Stimulated activated CD8-positive, alpha-beta memory T cell treated with anti-CD3 and anti-CD28 coated beads, Interleukin-2, amount 100 ng/mL, for 1 hour (primary cell): ENCODE results near the gene SRPK3.

Experiments used
- DNase-seq, 2 donors: peaks; one replicate each; pipeline ENCODE4 v3.0.0-alpha.2; 2020; ENCODE audit warnings: low read depth in 2 of 2

SRPK3 gene

DNA sequence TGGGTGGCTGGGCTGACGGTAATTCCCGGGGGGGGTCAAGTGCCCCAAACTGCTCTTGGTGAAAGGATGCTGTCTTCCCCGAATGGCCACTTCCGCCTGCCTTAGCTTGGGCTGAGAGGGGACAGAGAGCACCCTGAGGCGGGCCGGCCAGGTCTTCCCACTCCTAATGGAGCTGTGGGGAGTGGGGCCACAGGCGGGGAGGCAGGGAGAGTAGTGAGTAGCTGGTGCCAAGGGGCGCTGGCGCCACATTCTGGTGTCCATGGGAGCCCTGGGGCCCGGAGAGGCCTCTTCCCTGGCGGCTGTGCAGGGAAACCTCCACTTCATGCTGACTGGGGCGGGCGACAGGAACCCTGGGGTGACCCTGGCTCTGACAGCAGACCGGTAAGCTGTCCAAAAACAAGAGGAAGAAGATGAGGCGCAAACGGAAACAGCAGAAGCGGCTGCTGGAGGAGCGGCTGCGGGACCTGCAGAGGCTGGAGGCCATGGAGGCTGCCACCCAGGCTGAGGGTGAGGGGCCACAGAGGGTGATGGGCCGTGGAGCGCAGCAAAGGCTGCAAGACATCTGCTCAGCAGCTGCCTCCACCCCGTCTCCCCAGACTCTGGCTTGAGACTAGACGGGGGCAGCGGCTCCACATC is 2.7 kb downstream of the SRPK3 start:
- no peak for DNase-seq

DNA sequence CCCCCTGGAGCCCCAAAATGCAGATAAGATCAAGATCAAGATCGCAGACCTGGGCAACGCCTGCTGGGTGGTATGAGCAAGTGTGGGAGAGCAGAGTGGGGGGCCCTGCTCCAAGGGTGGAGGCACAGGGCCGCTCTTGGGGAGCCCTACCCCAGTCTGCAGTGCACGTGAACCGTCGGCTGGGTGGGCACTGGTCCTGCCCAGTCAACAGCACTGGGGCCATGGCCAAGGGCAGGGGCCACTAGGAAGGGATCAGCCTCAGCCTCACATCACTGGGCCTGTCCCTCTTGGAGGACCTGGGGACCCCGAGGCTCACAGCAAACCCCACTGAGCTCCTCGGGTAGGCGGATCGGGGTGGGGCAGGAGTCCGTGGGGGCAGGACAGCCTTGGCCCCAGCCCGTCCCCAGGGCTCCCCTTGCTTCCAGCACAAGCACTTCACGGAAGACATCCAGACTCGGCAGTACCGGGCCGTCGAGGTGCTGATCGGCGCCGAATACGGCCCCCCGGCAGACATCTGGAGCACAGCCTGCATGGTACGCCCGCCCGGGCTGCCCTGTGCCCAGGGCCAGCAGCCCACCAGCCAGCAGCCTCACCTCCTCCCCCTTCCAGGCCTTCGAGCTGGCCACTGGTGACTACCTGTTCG is 3.6 kb downstream of the SRPK3 start:
- no peak for DNase-seq

DNA sequence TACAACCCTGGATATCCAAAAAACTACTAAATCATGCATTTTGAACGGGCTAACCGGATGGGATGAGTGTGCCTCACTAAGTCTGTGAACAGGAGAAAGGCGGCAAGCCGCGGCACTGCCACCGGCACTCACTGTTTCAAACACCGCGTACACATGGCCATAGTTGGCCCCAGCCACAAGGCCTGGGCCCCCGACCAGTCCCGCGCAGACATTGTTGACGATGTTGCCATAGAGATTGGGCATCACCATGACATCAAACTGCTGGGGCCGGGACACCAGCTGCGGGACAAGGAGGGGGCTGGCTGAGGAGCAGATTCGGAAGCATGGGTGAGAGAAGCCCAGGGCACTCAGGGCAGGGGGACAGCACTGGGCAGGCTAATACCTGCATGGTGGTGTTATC is 5.8 kb downstream of the SRPK3 start:
- no peak for DNase-seq

DNA sequence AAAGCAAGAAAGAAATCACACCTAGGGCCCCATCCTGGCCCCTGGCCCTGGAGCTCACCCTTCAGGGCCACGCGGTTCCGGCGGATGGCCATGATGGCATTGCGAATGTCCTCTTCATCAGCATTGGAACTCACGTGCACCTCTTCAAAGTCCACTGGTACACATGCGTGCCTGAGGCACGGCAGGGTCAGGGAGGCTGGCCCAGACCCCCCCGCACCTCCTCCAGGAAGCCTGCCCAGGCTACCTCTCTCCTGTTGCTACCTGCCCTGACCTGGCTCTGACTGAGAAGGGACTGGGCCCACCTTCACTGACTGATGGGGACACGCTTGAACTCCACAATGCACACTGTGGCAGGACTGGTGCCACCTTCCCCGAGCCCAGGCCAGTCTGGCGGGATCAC is 8.8 kb downstream of the SRPK3 start:
- DNase-seq, result no peak

DNA sequence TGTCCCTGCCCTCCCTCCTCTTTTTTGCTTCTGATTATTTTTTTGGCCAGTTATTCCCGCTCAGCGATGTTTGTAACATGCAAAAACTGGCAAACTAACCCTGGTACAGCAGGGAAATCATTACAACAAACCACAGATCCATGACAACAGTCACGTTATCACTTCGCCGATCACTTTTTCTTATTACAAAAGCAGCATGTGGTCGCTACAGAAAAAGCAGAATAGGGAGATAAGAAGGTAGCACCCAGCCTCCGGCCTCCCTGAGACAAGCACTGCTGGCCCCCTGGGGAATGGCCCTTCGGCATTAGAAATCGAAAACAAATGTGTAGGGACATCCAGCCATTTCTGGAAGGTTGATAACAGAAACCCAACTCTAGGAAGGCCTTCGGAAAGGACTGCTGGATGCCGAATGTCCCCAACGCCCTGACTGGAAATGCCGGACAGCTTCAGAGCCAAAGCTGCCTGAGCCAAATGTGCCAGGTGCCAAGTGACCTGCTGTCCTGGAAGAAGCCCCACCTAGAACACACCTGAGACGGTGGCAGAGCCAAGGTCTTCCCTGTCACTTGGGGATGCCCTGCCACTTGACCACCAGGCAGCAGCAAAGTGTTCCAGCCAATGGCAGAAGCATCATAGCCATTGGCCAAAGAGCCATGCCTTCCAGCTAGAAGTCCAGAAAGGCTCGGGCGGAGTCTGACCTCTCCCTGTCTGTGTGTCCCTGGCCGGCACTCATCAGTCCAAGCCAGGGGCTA is 10.4 kb downstream of the SRPK3 start:
- no peak for DNase-seq

DNA sequence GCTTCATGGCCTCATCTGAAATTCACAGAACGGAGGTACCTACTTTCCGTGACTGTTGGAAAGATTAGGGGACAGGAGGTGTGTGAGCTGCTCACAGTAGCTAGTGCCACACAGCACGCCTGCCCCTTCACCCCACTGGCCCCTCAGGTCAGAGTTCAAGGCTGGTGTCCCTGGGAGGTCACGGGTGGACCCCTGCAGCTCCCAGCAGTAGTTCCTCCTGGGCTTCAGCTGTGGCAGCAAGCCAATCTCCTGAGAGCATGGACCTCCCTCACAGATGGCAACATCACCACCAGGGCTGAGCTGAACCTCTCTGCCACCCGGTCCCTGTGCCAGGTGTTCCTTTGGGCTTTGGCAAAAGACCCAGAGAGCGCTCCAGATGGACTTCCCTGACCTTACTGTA is 11.5 kb downstream of the SRPK3 start:
- DNase-seq, result no peak

DNA sequence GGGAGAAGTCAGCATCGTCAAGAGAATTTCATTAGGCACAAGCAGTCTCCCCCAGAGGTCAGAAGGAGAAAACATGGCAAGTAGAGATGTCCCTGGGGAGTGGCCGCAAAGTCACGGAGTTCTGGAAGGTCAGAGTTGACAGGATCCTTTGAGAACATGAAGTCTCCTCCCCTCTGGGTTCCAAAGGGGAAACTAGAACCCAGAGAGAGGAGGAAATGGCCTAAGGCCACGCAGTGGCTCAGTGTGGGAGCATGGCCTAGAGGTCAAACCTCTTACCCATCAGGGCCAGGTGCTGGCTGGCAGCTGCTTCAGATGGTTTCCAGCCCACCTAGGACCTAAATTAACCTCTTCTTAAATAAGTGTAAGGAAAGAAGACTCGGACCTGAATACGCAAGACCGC is 12.4 kb downstream of the SRPK3 start:
- no peak for DNase-seq

DNA sequence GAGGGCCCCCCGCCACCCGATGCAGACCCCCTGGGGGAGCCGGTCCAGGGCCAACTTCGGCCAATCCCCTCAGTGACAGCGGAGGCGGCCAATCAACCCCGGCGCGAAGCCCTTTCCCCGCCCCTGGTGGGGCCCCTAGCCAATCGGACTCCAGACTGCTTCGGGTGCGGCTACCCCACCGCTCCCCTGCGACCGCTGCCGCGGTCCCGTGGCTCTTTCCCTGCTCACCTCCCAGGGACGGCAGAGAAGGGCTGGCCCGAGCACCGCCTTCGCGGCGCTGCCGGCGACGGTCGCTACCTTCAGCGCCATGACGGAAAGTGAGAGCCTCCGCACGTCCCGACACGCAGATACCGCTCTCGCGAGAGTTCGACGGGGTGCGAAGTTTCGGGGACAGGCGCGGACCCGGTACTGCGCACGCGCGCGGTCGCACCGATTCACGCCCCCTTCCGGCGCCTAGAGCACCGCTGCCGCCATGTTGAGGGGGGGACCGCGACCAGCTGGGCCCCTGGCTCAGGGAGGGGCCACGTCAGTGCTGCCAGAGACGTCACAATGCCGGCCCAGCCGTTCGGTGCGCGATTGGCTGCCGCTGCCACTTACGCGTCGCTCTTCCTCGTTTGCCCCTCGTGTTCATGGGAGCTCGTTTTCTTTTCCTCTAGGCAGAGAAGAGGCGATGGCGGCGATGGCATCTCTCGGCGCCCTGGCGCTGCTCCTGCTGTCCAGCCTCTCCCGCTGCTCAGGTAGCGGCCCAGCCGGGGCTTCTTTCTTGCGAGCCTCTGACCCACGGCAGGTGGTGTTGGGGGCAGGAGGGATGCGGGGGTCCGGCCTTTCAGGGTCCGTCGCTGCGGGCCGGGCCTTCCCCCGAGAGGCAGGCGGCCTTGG is 13.4 kb downstream of the SRPK3 start, which contains the start of the genes IDH3G and SSR4:
IDH3G (minus strand) TSS at position 358 of the 879 bp plus-strand sequence; CDS start at position 309, 49 bp downstream.
SSR4 (plus strand) TSS at position 651 of the 879 bp plus-strand sequence; CDS start at position 671, 20 bp downstream.
- DNase-seq, result peak; percentile 76 to 86

DNA sequence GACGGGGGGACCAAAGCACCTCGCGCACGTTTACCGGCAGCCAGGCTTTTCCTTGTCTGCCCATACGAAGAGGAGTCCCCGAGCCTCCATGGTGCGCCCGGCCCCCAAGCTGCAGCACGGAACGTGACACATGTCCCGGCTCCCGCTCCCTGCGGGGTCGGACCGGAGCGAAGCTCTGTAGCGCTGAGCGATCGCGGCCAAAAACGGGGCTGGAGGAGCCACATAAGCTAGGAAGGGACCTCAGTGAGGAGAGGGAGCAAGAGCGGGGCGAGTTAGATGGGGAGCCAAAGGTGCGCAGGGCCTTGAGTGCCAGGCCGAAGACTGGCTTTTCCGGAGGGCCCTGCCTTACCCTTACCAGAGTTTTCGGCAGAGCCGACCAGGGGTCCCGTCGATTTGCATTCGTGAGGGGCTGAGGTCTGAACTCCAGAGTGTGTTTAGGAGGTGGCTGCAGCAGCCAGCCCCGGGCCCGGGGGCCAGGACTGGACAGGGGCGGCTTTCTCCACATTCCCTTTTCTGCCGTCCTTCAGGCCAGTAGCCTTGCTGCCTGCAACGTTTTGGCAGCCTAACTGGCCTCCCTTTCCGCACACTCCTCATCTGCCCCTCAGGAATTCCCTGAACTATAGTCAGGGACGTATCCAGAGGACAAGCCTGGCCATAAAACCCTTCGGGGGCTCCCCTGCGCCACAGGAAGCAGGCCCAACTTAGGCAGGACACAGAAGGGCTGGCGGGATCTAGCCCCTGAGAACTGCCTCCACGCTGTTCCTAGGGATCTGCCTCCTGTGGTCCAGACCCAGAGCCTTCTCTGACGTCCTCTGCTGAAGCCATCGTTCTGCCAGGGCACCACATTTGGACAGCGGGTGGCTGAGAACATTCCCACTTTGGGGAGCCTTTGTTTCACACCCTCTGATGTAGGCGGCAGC is 14.3 kb downstream of the SRPK3 start:
- DNase-seq, result no peak

DNA sequence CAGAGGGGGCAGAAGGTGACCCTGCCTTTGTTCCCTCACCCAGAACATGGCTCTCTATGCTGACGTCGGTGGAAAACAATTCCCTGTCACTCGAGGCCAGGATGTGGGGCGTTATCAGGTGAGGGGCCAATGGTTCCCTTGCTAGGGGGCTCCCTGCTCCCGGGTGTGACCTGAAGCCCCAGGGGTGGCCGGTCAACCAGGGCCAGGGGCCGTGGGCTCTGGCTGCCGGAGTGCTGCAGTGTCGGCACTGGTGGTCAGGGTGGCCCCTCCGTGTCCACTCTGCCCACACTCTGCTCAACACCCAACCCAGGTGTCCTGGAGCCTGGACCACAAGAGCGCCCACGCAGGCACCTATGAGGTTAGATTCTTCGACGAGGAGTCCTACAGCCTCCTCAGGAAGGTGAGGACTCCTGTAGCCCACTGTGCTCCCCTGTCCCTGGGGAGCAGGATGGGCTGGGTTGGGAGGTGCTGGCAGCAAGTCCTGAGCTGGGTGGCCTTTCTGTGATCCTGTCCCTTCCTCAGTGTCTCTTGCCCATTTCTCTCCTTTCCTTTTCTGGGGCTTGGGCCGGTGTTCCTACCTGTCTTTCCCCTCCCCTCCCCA is 16.7 kb downstream of the SRPK3 start:
- DNase-seq, result no peak

DNA sequence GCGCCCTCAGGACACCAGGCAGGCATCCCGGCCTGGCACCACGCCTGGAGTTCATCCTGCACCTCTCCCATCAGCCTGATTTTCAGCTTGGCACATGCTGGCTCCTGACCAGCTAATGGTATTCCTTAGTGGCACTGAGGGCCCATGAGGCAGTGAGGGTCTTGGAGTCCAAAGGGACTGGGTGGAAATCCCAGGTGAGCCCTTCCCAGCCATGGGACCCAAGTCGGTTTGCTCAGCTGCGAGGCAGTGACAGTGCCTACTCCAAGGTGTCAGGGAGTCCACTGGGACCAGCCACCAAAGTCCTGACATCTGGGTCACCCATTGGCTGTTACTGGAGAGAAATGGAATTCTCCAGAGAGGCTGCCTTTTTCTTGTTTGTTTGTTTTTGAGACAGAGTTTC is 18.5 kb downstream of the SRPK3 start:
- DNase-seq, result no peak

DNA sequence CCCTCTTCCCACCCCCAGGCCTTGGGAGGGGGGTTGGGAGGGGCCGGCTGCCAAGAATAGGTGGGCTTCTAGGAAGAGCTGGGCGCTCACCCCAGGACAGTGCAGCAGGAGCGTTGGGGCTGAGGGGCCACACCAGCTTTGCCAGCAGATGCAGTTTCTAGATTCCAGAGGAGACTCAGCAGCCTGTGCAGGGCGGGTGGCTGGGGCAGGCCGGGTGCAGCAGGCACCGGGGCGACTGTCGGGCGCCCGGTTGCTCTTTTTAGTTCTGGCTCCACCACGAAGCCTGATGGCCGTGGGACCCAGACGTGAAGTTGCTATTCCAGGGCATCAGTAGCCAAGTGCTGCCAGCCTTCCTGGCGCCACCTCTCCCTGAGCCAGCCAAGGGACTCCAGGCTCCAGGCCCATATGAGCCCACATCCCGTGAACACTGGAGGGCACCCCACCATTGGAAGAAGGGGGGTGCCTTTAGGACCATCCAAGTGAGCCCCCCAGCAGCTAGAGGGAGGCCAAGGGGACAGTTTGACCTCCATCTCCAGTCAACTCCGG is 19.4 kb downstream of the SRPK3 start:
- no peak for DNase-seq

DNA sequence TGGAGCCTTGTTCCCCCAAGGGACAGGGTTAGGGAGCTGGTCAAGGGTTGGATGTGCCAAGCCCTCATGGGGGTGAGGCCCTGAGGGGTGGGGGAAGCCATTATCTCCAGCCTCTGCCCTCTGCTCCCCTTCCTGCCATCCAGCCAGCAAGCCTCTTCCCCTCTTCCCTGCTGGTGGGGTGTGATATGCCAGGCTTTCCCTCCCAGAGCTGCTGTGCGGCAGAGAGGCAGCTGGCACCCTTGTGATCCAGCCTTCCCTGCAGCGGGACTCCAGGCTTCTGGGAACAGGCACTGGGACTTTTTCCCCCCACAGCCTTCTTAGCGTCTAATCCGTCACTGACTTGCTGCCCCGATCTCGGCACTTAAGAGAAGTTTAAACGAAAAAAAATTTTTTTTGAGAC is 19.9 kb downstream of the SRPK3 start:
- DNase-seq, result no peak

DNA sequence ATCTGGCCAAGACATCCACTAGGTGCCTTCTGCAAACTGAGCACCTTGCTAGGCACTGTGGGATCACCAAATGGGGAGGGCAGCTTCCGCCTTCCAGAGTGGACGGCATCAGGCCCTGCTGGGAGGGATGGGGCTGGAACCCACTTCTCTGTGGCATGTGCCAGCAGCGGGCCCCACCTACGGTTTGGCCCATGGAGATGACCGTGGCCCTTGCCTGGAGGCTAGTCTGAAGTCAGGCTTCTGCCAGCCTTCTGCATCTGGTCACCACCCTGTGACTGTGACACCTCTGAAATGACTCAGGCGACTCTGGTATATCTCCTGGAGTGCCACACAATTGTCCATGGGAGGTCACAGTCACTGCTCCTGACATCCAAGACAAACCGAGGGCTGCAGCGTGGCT is 20.8 kb downstream of the SRPK3 start:
- no peak for DNase-seq

DNA sequence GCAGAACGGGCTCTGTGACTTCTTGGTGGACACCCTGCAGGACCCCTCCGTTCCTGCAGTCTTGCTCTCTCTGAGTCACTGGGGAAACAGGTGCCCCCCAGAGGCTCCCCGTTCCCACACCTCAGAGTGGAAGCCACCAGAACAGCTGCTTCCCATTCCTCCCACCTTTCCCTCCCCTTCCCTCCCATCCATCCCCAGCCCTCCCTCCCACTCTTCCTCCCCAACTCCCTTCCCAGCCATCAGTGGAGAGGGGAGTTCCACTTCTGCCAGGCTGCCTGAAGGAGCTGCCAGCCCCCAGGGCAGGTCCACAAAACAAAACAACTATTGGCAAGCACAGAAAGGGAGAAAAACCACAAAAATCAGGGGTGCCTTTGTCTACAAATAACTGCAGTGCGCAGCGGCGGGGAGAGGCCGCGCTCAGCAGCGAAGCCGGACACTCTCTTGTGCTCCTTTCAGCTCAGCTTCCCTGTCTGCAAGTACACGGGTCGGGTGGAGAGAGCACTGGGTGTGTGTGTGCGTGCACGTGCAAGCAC is 21.7 kb downstream of the SRPK3 start:
- DNase-seq, result no peak

DNA sequence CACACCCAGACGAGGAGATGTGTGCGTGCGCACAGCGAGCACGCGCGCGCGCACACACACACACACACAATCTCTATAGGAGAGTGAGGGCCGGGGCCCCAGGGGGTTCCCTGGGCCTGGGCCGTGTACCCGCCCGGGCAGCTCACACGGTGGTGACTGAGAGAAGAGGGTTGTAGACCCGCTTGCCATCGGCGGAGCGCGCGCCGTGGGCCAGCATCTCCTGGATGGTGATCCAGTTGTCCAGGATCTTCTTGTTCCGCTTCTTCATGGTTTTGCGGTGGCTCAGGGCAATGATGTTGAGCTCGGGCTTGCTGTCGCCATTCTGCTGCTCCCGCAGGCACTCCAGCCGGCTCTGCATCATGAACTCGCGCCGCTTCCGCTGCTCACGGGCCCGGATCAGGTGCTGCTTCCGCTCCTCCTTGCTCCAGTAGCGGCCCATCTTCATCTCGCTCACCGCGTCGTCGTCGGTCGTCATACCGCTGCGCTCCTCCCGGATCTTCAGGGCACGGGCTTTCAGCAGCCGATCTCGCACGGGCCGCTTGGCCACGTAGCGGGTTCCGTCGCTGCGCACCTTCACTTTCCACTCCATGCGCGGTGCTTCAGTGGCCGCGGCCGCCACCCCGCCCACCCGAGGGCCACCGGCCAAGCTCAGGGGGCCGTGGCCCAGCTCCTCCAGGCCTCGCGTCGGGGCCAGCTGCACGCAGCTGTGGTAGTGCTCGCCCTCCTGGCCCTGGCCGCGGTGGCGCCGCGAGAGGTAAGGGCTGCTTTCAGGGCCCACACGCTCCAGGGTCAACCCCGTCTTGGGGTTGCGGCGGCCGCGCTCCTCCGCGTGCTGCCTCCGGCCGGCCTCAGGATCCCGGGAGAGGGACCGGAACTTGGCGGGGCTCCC is 22.6 kb downstream of the SRPK3 start:
- no peak for DNase-seq

DNA sequence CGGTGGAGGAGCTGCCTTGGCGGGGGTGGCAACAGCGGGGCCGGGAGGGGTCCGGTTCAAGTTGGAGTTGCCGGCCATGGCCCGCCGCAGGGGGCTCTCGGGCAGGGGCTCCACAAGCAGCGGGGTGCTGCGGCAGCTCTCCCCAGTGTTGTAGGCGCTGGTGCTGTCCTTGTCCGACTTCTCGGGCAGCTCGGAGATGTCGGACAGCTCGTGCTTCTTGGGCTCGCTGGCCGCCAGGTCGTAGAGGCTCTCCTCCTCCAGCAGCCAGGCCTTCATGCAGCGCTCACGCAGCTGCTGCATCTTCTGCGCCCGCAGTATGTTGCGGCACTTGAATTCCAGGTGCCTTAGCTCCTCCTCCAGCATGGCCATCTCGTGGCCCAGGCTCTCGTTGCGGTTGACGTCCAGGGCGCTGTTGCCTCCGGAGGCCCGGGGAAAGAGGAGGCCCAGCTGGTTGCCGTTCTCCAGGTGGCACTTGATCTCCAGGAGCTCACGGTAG is 23.3 kb downstream of the SRPK3 start:
- DNase-seq, result no peak

DNA sequence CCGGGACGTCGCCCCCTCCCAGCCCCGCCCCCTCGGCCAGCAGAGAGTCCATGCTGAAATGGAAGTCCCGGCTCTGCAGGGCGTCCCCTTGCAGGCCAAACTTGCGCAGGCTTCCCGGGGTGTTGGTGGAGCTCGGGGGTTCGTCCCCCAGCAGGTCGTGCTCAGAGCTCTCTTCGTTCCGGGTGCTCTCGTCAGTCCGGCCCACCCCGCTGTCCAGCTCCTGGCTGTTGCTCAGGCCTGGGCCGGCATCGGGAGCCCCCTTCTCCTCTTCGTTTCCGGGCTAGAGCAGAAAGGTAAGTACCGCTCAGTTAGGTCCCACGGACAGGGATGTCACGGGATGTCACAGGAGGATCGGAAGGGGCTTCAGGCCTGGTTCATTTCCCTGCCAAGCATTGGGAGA is 23.8 kb downstream of the SRPK3 start:
- no peak for DNase-seq

DNA sequence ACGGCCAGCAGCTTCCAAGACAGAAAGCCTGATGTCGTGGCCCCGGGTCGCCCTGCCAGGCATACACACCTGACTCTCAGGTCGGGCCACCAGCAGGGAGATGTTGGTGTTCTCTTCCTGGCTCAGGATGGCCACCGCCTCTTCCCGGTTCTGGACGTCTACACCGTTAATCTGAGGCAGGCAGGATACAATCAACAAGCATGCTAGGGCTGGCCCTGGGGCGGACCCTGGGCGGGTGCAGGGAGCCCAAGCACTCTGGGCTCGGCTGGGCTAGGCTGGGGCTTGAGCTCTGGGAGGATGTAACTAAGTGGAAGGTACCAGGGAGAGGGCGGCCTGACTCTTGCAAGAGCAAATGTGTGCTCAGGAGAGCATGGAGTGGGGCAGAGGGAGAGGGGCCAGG is 24.6 kb downstream of the SRPK3 start:
- DNase-seq, result no peak
